Liver (tissue), 3 donors: Measurements from ENCODE around the gene YAF2.

Experiments used
- EGR1 ChIP-seq, 2 donors: IDR thresholded peaks; 2 replicates each; pipeline ENCODE4 v1.6.1; 2016 to 2018; ENCODE audit warnings: antibody characterized with exemption in 2 of 2, low read depth in 2 of 2
- JUND ChIP-seq, 2 donors: IDR thresholded peaks; 2 replicates each; pipeline ENCODE4 v1.6.1; 2016; ENCODE audit warnings: antibody characterized with exemption in 2 of 2
- RAD21 ChIP-seq, 2 donors: IDR thresholded peaks; 2 replicates each; pipeline ENCODE4 v1.6.1; 2016; ENCODE audit warnings: antibody characterized with exemption in 2 of 2, mild to moderate bottlenecking in 2 of 2
- RXRA ChIP-seq, 2 donors: IDR thresholded peaks; 2 replicates each; pipeline ENCODE4 v1.6.1; 2017 to 2018; ENCODE audit warnings: antibody characterized with exemption in 2 of 2, mild to moderate bottlenecking in 1 of 2
- SP1 ChIP-seq: IDR thresholded peaks from 2 replicates; pipeline ENCODE4 v1.6.1; 2018; ENCODE audit warnings: antibody characterized with exemption, mild to moderate bottlenecking
- YY1 ChIP-seq: IDR thresholded peaks from 2 replicates; pipeline ENCODE4 v1.6.1; 2016; ENCODE audit warnings: antibody characterized with exemption, mild to moderate bottlenecking
- TF ChIP-seq, protein P1 (sequence below): fragments of 150-350 bp; IDR thresholded peaks from 2 replicates; pipeline ENCODE4 v1.5.1; 2017; ENCODE audit warnings: improper control_type of control experiment, low read depth, low read length; ENCODE audit not compliant: missing input control
- TF ChIP-seq, protein P2 (sequence below): IDR thresholded peaks from 2 replicates; pipeline ENCODE4 v1.6.1; 2016; ENCODE audit warnings: antibody characterized with exemption
- TF ChIP-seq, protein P3 (sequence below): IDR thresholded peaks from 2 replicates; pipeline ENCODE4 v1.6.1; 2016; ENCODE audit warnings: antibody characterized with exemption
- TF ChIP-seq, protein P4 (sequence below): IDR thresholded peaks from 2 replicates; pipeline ENCODE4 v1.6.1; 2016; ENCODE audit warnings: antibody characterized with exemption, mild to moderate bottlenecking
- donor health status: healthy.
- donor health status: healthy.

DNA sequence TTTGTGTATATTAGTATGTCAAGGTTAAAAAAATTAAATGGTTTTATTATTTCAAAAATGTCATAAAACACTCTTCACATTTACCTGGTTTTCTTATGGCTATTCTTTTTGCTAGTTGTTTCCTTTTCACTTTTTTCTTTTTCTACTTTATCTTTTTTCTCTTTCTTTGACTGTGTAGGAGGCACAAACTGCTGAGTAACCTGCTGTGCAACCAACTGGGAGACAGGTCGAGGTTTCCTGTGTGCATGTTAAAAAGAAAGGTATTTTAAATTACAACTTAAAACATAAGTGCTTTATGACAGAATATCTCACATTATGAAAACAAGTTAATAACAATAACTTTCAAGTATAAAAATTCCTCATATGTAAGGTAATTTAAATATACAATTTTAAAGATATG is 76.5 kb downstream of the YAF2 start:
- TF ChIP-seq, protein P1, sequence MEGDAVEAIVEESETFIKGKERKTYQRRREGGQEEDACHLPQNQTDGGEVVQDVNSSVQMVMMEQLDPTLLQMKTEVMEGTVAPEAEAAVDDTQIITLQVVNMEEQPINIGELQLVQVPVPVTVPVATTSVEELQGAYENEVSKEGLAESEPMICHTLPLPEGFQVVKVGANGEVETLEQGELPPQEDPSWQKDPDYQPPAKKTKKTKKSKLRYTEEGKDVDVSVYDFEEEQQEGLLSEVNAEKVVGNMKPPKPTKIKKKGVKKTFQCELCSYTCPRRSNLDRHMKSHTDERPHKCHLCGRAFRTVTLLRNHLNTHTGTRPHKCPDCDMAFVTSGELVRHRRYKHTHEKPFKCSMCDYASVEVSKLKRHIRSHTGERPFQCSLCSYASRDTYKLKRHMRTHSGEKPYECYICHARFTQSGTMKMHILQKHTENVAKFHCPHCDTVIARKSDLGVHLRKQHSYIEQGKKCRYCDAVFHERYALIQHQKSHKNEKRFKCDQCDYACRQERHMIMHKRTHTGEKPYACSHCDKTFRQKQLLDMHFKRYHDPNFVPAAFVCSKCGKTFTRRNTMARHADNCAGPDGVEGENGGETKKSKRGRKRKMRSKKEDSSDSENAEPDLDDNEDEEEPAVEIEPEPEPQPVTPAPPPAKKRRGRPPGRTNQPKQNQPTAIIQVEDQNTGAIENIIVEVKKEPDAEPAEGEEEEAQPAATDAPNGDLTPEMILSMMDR: no peak
- TF ChIP-seq SP1 (no peak), EGR1 (IDR thresholded peaks at IDR 0.05; ENCODE audit: low read depth in 2 of 2) (no peak), RAD21 (IDR thresholded peaks at IDR 0.05) (no peak), RXRA (IDR thresholded peaks at IDR 0.05) (no peak), YY1 (no peak), JUND (IDR thresholded peaks at IDR 0.05) (no peak)
- TF ChIP-seq, protein P2, sequence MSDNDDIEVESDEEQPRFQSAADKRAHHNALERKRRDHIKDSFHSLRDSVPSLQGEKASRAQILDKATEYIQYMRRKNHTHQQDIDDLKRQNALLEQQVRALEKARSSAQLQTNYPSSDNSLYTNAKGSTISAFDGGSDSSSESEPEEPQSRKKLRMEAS: no peak
- TF ChIP-seq, protein P3, sequence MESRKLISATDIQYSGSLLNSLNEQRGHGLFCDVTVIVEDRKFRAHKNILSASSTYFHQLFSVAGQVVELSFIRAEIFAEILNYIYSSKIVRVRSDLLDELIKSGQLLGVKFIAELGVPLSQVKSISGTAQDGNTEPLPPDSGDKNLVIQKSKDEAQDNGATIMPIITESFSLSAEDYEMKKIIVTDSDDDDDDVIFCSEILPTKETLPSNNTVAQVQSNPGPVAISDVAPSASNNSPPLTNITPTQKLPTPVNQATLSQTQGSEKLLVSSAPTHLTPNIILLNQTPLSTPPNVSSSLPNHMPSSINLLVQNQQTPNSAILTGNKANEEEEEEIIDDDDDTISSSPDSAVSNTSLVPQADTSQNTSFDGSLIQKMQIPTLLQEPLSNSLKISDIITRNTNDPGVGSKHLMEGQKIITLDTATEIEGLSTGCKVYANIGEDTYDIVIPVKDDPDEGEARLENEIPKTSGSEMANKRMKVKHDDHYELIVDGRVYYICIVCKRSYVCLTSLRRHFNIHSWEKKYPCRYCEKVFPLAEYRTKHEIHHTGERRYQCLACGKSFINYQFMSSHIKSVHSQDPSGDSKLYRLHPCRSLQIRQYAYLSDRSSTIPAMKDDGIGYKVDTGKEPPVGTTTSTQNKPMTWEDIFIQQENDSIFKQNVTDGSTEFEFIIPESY: no peak
- TF ChIP-seq, protein P4, sequence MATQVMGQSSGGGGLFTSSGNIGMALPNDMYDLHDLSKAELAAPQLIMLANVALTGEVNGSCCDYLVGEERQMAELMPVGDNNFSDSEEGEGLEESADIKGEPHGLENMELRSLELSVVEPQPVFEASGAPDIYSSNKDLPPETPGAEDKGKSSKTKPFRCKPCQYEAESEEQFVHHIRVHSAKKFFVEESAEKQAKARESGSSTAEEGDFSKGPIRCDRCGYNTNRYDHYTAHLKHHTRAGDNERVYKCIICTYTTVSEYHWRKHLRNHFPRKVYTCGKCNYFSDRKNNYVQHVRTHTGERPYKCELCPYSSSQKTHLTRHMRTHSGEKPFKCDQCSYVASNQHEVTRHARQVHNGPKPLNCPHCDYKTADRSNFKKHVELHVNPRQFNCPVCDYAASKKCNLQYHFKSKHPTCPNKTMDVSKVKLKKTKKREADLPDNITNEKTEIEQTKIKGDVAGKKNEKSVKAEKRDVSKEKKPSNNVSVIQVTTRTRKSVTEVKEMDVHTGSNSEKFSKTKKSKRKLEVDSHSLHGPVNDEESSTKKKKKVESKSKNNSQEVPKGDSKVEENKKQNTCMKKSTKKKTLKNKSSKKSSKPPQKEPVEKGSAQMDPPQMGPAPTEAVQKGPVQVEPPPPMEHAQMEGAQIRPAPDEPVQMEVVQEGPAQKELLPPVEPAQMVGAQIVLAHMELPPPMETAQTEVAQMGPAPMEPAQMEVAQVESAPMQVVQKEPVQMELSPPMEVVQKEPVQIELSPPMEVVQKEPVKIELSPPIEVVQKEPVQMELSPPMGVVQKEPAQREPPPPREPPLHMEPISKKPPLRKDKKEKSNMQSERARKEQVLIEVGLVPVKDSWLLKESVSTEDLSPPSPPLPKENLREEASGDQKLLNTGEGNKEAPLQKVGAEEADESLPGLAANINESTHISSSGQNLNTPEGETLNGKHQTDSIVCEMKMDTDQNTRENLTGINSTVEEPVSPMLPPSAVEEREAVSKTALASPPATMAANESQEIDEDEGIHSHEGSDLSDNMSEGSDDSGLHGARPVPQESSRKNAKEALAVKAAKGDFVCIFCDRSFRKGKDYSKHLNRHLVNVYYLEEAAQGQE: no peak
